GM23338 (cell line): ENCODE data around the gene ATOSA. TPM values are rescaled to one million over a fixed set of nuclear protein-coding genes. Genes with fewer than 3 reads are reported as not detected.

Experiments
- ATAC-seq: fragments of 200-7000 bp; cut with Tn5 transposase; 3 replicates; pipeline ENCODE4 v1.9.1; 2020
- DNase-seq: peaks from one replicate; pipeline ENCODE4 v3.0.0-alpha.2; 2015; ENCODE audit warnings: low spot score
- H2AFZ ChIP-seq: fragments of 200-600 bp; sonication (generic); 2 replicates; pipeline ENCODE4 v1.8.0; 2016; ENCODE audit warnings: antibody characterized with exemption, mild to moderate bottlenecking, moderate library complexity
- H3F3A ChIP-seq: fragments of 200-600 bp; sonication (generic); replicated peaks from 2 replicates; pipeline ENCODE4 v1.8.0; 2017; ENCODE audit warnings: antibody characterized with exemption, mixed run types, low read depth
- H3K27ac ChIP-seq: fragments of 200-600 bp; sonication (generic); 2 replicates; pipeline ENCODE4 v1.6.1; 2016; ENCODE audit warnings: low read depth
- H3K27me3 ChIP-seq: fragments of 200-600 bp; sonication (generic); 2 replicates; pipeline ENCODE4 v1.8.0; 2016; ENCODE audit warnings: mild to moderate bottlenecking, mixed run types, moderate library complexity; ENCODE audit not compliant: insufficient read depth
- H3K36me3 ChIP-seq: fragments of 200-600 bp; sonication (generic); 2 replicates; pipeline ENCODE4 v1.8.0; 2016; ENCODE audit warnings: mild to moderate bottlenecking; ENCODE audit not compliant: insufficient read depth
- H3K4me1 ChIP-seq: fragments of 200-600 bp; sonication (generic); 2 replicates; pipeline ENCODE4 v1.8.0; 2016; ENCODE audit warnings: mild to moderate bottlenecking, moderate library complexity; ENCODE audit not compliant: insufficient read depth
- H3K4me2 ChIP-seq: fragments of 200-600 bp; sonication (generic); 2 replicates; pipeline ENCODE4 v1.7.1; 2017; ENCODE audit warnings: mixed run types
- H3K4me3 ChIP-seq: fragments of 200-600 bp; sonication (generic); 2 replicates; pipeline ENCODE4 v1.6.1; 2016; ENCODE audit warnings: mixed run types
- H3K79me2 ChIP-seq: fragments of 200-600 bp; sonication (generic); replicated peaks from 2 replicates; pipeline ENCODE4 v1.8.0; 2017; ENCODE audit warnings: mild to moderate bottlenecking; ENCODE audit not compliant: insufficient read depth
- H3K9me2 ChIP-seq: fragments of 200-600 bp; sonication (generic); 2 replicates; pipeline ENCODE4 v1.8.0; 2017; ENCODE audit not compliant: insufficient read depth
- H4K20me1 ChIP-seq: fragments of 200-600 bp; sonication (generic); replicated peaks from 2 replicates; pipeline ENCODE4 v1.8.0; 2017; ENCODE audit warnings: mild to moderate bottlenecking; ENCODE audit not compliant: insufficient read depth
- H3K27ac Mint-ChIP-seq: 2 replicates; pipeline ENCODE4 v1.8.0; 2020; ENCODE audit warnings: inconsistent platforms, mild to moderate bottlenecking, moderate library complexity, mixed read lengths
- H3K27me3 Mint-ChIP-seq: 3 replicates; pipeline ENCODE4 v1.8.0; 2022; ENCODE audit warnings: low read depth, mild to moderate bottlenecking, moderate library complexity, mixed read lengths, inconsistent platforms; ENCODE audit not compliant: insufficient read depth, poor library complexity
- H3K36me3 Mint-ChIP-seq: 3 replicates; pipeline ENCODE4 v1.8.0; 2021; ENCODE audit warnings: low read depth, mild to moderate bottlenecking, inconsistent platforms, moderate library complexity, mixed read lengths
- H3K4me1 Mint-ChIP-seq: 3 replicates; pipeline ENCODE4 v1.8.0; 2020; ENCODE audit warnings: mild to moderate bottlenecking, inconsistent platforms, mixed read lengths
- H3K4me3 Mint-ChIP-seq: 3 replicates; pipeline ENCODE4 v1.8.0; 2021; ENCODE audit warnings: moderate library complexity, mild to moderate bottlenecking, inconsistent platforms, mixed read lengths
- H3K9me3 Mint-ChIP-seq: 3 replicates; pipeline ENCODE4 v1.8.0; 2020; ENCODE audit warnings: moderate library complexity, mild to moderate bottlenecking, inconsistent platforms, mixed read lengths
- CREB1 ChIP-seq: fragments of 250-450 bp; sonication (Bioruptor Pico); IDR thresholded peaks from 2 replicates; pipeline ENCODE4 v1.5.0; 2020; ENCODE audit warnings: low read depth, mild to moderate bottlenecking, moderate library complexity
- EZH2phosphoT487 ChIP-seq: fragments of 200-600 bp; sonication (generic); IDR thresholded peaks from one replicate; pipeline ENCODE4 v1.8.1; 2018; ENCODE audit warnings: antibody characterized with exemption; ENCODE audit not compliant: unreplicated experiment
- JUNB ChIP-seq: IDR thresholded peaks from one replicate; pipeline ENCODE4 v1.6.1; 2016; ENCODE audit warnings: antibody characterized with exemption; ENCODE audit not compliant: unreplicated experiment
- NANOG ChIP-seq: IDR thresholded peaks from 2 replicates; pipeline ENCODE4 v1.6.1; 2016; ENCODE audit warnings: antibody characterized with exemption, borderline replicate concordance
- POLR2AphosphoS5 ChIP-seq: IDR thresholded peaks from 2 replicates; pipeline ENCODE4 v1.6.1; 2016; ENCODE audit warnings: antibody characterized with exemption, low read depth
- STAT1 ChIP-seq: IDR thresholded peaks from one replicate; pipeline ENCODE4 v1.6.1; 2016; ENCODE audit warnings: antibody characterized with exemption; ENCODE audit not compliant: unreplicated experiment
- ZNF114 ChIP-seq: fragments of 250-450 bp; sonication (Bioruptor Pico); IDR thresholded peaks from 2 replicates; pipeline ENCODE4 v1.5.0; 2020; ENCODE audit warnings: mild to moderate bottlenecking, moderate library complexity
- ZNF331 ChIP-seq: fragments of 250-450 bp; sonication (Bioruptor Pico); IDR thresholded peaks from 2 replicates; pipeline ENCODE4 v1.5.0; 2020; ENCODE audit warnings: low read depth, mild to moderate bottlenecking, moderate library complexity
- polyA plus RNA-seq: library from polyadenylated mRNA; unstranded; fragments of >200 nt; fragmentation: Nextera tagmentation; extraction: Ambion mirVana; gene quantifications from 2 replicates; pipeline ENCODE4 v1.2.1, GENCODE V29; 2016
- total RNA-seq: library from RNA; depleted of rRNA; stranded (reverse); fragments of >200 nt; shearing (Covaris generic); gene quantifications from 2 replicates; pipeline ENCODE4 v1.2.3, GENCODE V29; 2014
- TF ChIP-seq, protein P1 (sequence below), 2 experiments: fragments of 200-600 bp in 1 of 2; sonication (generic) in 1 of 2; conservative IDR thresholded peaks; 2 replicates each; pipeline versions ENCODE4 v1.5.1 to v1.6.1; 2016 to 2017; ENCODE audit warnings: antibody characterized with exemption in 2 of 2, low read depth in 2 of 2, mild to moderate bottlenecking in 2 of 2, moderate library complexity in 1 of 2
- TF ChIP-seq, protein P2 (sequence below): IDR thresholded peaks from 2 replicates; pipeline ENCODE4 v1.6.1; 2016; ENCODE audit warnings: antibody characterized with exemption
- TF ChIP-seq, protein P3 (sequence below): fragments of 250-450 bp; sonication (Bioruptor Pico); IDR thresholded peaks from 2 replicates; pipeline ENCODE4 v1.5.0; 2020; ENCODE audit warnings: mild to moderate bottlenecking, moderate library complexity

The ATOSA gene
- total and polyA plus RNA-seq, 2 experiments from 2014 or later: 6.2 to 14.0 TPM

DNA sequence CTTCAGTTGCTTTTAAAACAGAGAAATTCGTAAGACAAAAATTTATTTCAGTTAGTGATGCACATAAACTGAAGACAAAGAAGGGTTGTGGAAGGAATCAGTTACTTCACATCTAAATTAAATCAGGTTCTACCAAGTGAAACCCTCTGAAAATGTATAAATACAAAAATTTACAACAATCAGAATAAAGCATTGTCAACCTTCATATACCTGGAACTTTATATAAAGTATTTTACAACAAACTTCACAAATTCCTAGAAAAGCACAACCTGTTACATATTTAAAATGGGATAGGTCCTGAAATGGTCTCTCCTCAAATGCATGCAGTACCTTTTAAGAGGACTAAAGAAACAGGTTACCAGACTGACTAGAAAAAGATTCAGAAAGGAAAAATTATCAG lies 26.9 kb downstream of the ATOSA start:
- DNase-seq (no peak), ATAC-seq (no peak)
- Mint-ChIP-seq H3K4me1 (peaks cover 12% of the 10 kb centered on the region), H3K27me3 (no peaks in the 10 kb centered on the region), H3K9me3 (no peaks in the 10 kb centered on the region), H3K36me3 (no peaks in the 10 kb centered on the region), H3K27ac (no peak overlapping the region), H3K4me3 (no peak overlapping the region)
- Histone ChIP-seq H4K20me1 (no peaks in the 10 kb centered on the region), H3K36me3 (no peaks in the 10 kb centered on the region), H3K79me2 (no peaks in the 10 kb centered on the region), H3F3A (no peaks in the 10 kb centered on the region), H3K4me3 (no peak overlapping the region), H3K27ac (no peak overlapping the region), H3K4me1 (no peaks in the 10 kb centered on the region; the same call in 1 of the 2 replicates), H3K4me2 (no peak overlapping the region), H2AFZ (no peak overlapping the region), H3K9me2 (no peaks in the 10 kb centered on the region), H3K27me3 (no peaks in the 10 kb centered on the region)
- TF ChIP-seq JUNB (no peak), STAT1 (no peak)
- TF ChIP-seq, protein P1, sequence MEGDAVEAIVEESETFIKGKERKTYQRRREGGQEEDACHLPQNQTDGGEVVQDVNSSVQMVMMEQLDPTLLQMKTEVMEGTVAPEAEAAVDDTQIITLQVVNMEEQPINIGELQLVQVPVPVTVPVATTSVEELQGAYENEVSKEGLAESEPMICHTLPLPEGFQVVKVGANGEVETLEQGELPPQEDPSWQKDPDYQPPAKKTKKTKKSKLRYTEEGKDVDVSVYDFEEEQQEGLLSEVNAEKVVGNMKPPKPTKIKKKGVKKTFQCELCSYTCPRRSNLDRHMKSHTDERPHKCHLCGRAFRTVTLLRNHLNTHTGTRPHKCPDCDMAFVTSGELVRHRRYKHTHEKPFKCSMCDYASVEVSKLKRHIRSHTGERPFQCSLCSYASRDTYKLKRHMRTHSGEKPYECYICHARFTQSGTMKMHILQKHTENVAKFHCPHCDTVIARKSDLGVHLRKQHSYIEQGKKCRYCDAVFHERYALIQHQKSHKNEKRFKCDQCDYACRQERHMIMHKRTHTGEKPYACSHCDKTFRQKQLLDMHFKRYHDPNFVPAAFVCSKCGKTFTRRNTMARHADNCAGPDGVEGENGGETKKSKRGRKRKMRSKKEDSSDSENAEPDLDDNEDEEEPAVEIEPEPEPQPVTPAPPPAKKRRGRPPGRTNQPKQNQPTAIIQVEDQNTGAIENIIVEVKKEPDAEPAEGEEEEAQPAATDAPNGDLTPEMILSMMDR (conservative IDR thresholded peaks at IDR 0.05; ENCODE audit: low read depth in 2 of 2): no peak

DNA sequence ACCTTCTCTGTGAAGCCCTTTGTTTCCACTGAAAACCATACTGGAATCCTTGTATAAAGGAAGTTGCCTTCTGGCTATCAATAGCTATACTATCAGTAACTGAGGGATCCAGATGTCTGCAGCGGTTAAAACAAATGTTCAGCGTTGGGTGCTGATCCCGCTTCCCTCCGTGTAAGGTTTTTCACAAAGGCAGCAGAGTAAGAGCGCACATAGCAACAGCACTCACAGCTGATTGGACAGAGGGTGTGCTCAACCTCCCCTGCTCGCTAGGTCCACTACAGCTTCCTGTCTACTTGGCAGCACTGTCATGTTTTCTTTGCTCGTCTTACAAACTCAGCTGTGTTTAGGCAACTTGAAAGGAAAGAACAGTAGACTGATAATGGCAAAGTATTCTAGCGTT lies 27.3 kb downstream of the ATOSA start:
- Mint-ChIP-seq H3K27me3 (no peaks in the 10 kb centered on the region), H3K9me3 (no peaks in the 10 kb centered on the region), H3K36me3 (no peaks in the 10 kb centered on the region), H3K4me1 (peaks cover 12% of the 10 kb centered on the region), H3K4me3 (peak overlapping the region; percentile 20; the same call in 1 of the 3 replicates), H3K27ac (peak overlapping the region; percentile 36; the same call in 1 of the 2 replicates)
- Histone ChIP-seq H3K4me3 (peak overlapping the region; percentile 7; the same call in 1 of the 2 replicates), H3K9me2 (no peaks in the 10 kb centered on the region), H3F3A (no peaks in the 10 kb centered on the region), H3K36me3 (no peaks in the 10 kb centered on the region), H3K79me2 (no peaks in the 10 kb centered on the region), H3K4me1 (no peaks in the 10 kb centered on the region; the same call in 1 of the 2 replicates), H3K27ac (no peak overlapping the region), H3K27me3 (no peaks in the 10 kb centered on the region), H2AFZ (peak overlapping the region; percentile 3; the same call in 1 of the 2 replicates), H4K20me1 (no peaks in the 10 kb centered on the region), H3K4me2 (0 out of 2 replicates have a peak overlapping the region, but pooled peaks have one; percentile 3)
- ATAC-seq: peak; percentile 100
- peak; percentile 77 for DNase-seq
- TF ChIP-seq, protein P1 (conservative IDR thresholded peaks at IDR 0.05; ENCODE audit: low read depth in 2 of 2): no peak
- TF ChIP-seq ZNF331 (CRISPR knock-in tag) (no peak), EZH2phosphoT487 (no peak), STAT1 (no peak), ZNF114 (CRISPR knock-in tag) (no peak), NANOG (no peak), POLR2AphosphoS5 (no peak), CREB1 (CRISPR knock-in tag) (no peak)
- TF ChIP-seq, protein P2, sequence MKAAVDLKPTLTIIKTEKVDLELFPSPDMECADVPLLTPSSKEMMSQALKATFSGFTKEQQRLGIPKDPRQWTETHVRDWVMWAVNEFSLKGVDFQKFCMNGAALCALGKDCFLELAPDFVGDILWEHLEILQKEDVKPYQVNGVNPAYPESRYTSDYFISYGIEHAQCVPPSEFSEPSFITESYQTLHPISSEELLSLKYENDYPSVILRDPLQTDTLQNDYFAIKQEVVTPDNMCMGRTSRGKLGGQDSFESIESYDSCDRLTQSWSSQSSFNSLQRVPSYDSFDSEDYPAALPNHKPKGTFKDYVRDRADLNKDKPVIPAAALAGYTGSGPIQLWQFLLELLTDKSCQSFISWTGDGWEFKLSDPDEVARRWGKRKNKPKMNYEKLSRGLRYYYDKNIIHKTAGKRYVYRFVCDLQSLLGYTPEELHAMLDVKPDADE: no peak
- TF ChIP-seq, protein P3, sequence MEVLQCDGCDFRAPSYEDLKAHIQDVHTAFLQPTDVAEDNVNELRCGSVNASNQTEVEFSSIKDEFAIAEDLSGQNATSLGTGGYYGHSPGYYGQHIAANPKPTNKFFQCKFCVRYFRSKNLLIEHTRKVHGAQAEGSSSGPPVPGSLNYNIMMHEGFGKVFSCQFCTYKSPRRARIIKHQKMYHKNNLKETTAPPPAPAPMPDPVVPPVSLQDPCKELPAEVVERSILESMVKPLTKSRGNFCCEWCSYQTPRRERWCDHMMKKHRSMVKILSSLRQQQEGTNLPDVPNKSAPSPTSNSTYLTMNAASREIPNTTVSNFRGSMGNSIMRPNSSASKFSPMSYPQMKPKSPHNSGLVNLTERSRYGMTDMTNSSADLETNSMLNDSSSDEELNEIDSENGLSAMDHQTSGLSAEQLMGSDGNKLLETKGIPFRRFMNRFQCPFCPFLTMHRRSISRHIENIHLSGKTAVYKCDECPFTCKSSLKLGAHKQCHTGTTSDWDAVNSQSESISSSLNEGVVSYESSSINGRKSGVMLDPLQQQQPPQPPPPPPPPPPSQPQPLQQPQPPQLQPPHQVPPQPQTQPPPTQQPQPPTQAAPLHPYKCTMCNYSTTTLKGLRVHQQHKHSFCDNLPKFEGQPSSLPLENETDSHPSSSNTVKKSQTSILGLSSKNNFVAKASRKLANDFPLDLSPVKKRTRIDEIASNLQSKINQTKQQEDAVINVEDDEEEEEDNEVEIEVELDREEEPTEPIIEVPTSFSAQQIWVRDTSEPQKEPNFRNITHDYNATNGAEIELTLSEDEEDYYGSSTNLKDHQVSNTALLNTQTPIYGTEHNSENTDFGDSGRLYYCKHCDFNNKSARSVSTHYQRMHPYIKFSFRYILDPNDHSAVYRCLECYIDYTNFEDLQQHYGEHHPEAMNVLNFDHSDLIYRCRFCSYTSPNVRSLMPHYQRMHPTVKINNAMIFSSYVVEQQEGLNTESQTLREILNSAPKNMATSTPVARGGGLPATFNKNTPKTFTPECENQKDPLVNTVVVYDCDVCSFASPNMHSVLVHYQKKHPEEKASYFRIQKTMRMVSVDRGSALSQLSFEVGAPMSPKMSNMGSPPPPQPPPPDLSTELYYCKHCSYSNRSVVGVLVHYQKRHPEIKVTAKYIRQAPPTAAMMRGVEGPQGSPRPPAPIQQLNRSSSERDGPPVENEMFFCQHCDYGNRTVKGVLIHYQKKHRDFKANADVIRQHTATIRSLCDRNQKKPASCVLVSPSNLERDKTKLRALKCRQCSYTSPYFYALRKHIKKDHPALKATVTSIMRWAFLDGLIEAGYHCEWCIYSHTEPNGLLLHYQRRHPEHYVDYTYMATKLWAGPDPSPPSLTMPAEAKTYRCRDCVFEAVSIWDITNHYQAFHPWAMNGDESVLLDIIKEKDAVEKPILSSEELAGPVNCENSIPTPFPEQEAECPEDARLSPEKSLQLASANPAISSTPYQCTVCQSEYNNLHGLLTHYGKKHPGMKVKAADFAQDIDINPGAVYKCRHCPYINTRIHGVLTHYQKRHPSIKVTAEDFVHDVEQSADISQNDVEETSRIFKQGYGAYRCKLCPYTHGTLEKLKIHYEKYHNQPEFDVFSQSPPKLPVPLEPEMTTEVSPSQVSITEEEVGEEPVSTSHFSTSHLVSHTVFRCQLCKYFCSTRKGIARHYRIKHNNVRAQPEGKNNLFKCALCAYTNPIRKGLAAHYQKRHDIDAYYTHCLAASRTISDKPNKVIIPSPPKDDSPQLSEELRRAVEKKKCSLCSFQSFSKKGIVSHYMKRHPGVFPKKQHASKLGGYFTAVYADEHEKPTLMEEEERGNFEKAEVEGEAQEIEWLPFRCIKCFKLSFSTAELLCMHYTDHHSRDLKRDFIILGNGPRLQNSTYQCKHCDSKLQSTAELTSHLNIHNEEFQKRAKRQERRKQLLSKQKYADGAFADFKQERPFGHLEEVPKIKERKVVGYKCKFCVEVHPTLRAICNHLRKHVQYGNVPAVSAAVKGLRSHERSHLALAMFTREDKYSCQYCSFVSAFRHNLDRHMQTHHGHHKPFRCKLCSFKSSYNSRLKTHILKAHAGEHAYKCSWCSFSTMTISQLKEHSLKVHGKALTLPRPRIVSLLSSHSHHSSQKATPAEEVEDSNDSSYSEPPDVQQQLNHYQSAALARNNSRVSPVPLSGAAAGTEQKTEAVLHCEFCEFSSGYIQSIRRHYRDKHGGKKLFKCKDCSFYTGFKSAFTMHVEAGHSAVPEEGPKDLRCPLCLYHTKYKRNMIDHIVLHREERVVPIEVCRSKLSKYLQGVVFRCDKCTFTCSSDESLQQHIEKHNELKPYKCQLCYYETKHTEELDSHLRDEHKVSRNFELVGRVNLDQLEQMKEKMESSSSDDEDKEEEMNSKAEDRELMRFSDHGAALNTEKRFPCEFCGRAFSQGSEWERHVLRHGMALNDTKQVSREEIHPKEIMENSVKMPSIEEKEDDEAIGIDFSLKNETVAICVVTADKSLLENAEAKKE (CRISPR knock-in tag): no peak
